ENCODE data around the gene FOXF1.

The FOXF1 gene

GRCh38 chr16:86510465-86511261 is at the start of gene FOXF1:
TSS of gene FOXF1 (plus strand) at chr16:86510527. CDS start at chr16:86510570, 43 bp downstream.
- DNase-seq (ENCODE audit: low read depth in 2 of 2), result no peak

- no peak for DNase-seq (ENCODE audit: low read depth in 2 of 2)
Observed at GRCh38 chr16:86461037-86461436, 49.3 kb upstream of the FOXF1 start.

GRCh38 chr16:86462334-86463084 is 47.8 kb upstream of the FOXF1 start:
- no peak for DNase-seq (ENCODE audit: low read depth in 2 of 2)

- no peak for DNase-seq (ENCODE audit: low read depth in 2 of 2)
Observed at GRCh38 chr16:86464044-86464443, 46.3 kb upstream of the FOXF1 start.

GRCh38 chr16:86465434-86465833 is 44.9 kb upstream of the FOXF1 start:
- DNase-seq (ENCODE audit: low read depth in 2 of 2), result no peak

GRCh38 chr16:86466696-86467406 is 43.5 kb upstream of the FOXF1 start:
- no peak for DNase-seq (ENCODE audit: low read depth in 2 of 2)

- DNase-seq (ENCODE audit: low read depth in 2 of 2), result no peak
Observed at GRCh38 chr16:86467490-86467889, 42.8 kb upstream of the FOXF1 start.

- DNase-seq (ENCODE audit: low read depth in 2 of 2), result no peak
Observed at GRCh38 chr16:86470964-86471363, 39.4 kb upstream of the FOXF1 start.

GRCh38 chr16:86471896-86472295 is 38.4 kb upstream of the FOXF1 start:
- DNase-seq (ENCODE audit: low read depth in 2 of 2), result no peak

GRCh38 chr16:86472366-86472765 is 38.0 kb upstream of the FOXF1 start:
- DNase-seq (ENCODE audit: low read depth in 2 of 2), result no peak

GRCh38 chr16:86476956-86477534 is 33.3 kb upstream of the FOXF1 start:
- DNase-seq (ENCODE audit: low read depth in 2 of 2), result no peak

- no peak for DNase-seq (ENCODE audit: low read depth in 2 of 2)
Observed at GRCh38 chr16:86477642-86478041, 32.7 kb upstream of the FOXF1 start.

- DNase-seq (ENCODE audit: low read depth in 2 of 2), result no peak
Observed at GRCh38 chr16:86478779-86479178, 31.5 kb upstream of the FOXF1 start.

- no peak for DNase-seq (ENCODE audit: low read depth in 2 of 2)
Observed at GRCh38 chr16:86479419-86479818, 30.9 kb upstream of the FOXF1 start.

GRCh38 chr16:86480444-86480843 is 29.9 kb upstream of the FOXF1 start:
- DNase-seq (ENCODE audit: low read depth in 2 of 2), result no peak

GRCh38 chr16:86481607-86482006 is 28.7 kb upstream of the FOXF1 start:
- DNase-seq (ENCODE audit: low read depth in 2 of 2), result no peak

- DNase-seq (ENCODE audit: low read depth in 2 of 2), result no peak
Observed at GRCh38 chr16:86484240-86484639, 26.1 kb upstream of the FOXF1 start.

- DNase-seq (ENCODE audit: low read depth in 2 of 2), result no peak
Observed at GRCh38 chr16:86485746-86486145, 24.6 kb upstream of the FOXF1 start.

- no peak for DNase-seq (ENCODE audit: low read depth in 2 of 2)
Observed at GRCh38 chr16:86490859-86491639, 19.3 kb upstream of the FOXF1 start.

- no peak for DNase-seq (ENCODE audit: low read depth in 2 of 2)
Observed at GRCh38 chr16:86491640-86492023, 18.7 kb upstream of the FOXF1 start.

- DNase-seq (ENCODE audit: low read depth in 2 of 2), result no peak
Observed at GRCh38 chr16:86492267-86492960, 17.9 kb upstream of the FOXF1 start.

Measured in stimulated activated CD4-positive, alpha-beta T cell treated with anti-CD3 and anti-CD28 coated beads, Interleukin-4, amount 100 ng/mL, for 48 hours (primary cell).